Left kidney (tissue), 2 donors: ENCODE measurements around the gene CDK4. TPM values are rescaled to one million over a fixed set of nuclear protein-coding genes. Genes with fewer than 3 reads are reported as not detected.

Source experiments
- DNase-seq: peaks from one replicate; pipeline ENCODE4 v3.0.0-alpha.2; 2013
- polyA plus RNA-seq: library from polyadenylated mRNA; unstranded; fragments of 120-200 nt; gene quantifications from one replicate; pipeline ENCODE4 v1.2.1, GENCODE V29; 2013; ENCODE audit not compliant: insufficient read length

The CDK4 gene
- polyA plus RNA-seq, 1 donor = 226 TPM

DNA sequence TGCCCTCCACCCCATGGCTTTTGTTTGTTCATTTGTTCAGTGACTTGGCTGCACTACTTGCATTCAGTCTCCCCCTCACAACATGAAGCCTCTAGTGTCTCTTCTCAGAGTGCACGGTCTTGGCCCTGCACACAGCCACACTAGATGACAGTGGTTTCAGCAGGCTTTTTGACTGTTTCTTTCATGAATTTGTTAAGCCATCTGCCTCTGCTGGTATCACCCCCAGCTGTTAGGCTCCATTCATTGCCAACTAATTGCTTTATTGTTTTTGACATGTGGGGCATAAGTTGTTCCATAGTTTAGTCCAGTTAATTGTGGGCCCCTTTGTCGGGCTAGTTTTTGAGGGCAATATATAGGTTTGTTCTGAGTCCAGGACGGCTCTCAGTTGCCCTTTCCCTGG is 39.4 kb downstream of the CDK4 start:
- no peak for DNase-seq

DNA sequence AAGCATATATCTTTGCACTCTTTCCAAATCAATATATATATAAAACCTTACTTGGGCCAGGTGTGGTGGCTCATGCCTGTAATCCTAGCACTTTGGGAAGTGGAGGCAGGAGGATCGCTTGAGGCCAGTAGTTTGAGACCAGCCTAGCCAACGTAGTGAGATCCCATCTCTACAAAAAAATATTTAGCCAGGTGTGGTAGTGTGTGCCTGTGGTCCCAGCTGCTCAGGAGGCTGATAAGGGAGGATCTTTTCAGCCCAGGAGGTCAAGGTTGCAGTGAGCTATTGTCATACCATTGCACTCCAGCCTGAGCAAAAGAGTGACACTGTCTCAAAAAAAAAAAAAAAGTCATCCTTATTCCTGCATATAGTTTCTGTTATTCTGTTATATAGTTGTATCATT is 43.8 kb downstream of the CDK4 start:
- no peak for DNase-seq

DNA sequence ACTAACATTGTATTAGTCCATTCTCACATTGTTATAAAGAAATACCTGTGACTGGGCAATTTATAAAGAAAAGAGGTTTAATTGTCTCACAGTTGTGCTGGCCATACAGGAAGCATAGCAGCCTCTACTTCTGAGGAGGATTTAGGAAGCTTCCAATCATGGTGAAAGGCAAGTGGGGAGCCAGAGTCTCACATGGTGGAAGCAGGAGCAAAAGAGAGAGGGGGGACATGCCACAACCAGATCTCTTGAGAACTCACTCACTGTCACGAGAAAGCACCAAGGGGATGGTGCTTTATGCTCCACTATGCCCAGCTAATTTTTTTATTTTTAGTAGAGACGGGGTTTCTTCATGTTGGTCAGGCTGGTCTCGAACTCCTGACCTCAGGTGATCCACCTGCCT is 44.9 kb downstream of the CDK4 start:
- DNase-seq = no peak

GRCh38 chr12:57700317-57700716 is 51.8 kb downstream of the CDK4 start:
- no peak for DNase-seq

DNA sequence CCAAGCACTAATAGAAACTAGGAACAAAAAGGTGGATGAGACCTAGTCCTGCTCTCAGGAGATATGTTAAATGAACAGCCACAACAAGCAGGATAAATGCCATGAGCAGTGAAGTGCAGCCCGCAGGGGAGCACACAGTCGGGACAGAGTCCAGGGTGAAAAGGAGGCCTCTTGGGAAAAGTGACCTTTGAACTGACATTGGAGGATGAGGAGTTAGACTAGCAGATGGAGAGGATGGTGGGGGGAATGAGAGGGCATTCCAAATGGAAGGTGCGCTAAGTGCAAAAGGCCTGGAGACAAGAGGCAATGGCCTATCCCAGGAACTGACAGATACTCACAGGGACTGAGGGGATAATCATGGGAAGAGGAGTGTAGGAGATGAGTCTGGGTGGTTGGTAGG is 53.7 kb downstream of the CDK4 start:
- DNase-seq = no peak

Other genes with a start within 250 kb of the CDK4 start
- 25.4 TPM for gene DDIT3, start 231.8 kb downstream of the CDK4 start, polyA plus RNA-seq
- gene MBD6, start 229.5 kb downstream of the CDK4 start, polyA plus RNA-seq = 73.5 TPM
- 171 TPM for gene DCTN2, start 205.1 kb downstream of the CDK4 start, polyA plus RNA-seq
- gene KIF5A, start 202.3 kb downstream of the CDK4 start, polyA plus RNA-seq = 0.42 TPM
- 43.4 TPM for gene PIP4K2C, start 161.1 kb downstream of the CDK4 start, polyA plus RNA-seq
- 65.0 TPM for gene DTX3, start 147.5 kb downstream of the CDK4 start, polyA plus RNA-seq
- gene ARHGEF25, start 140.9 kb downstream of the CDK4 start, polyA plus RNA-seq = 30.5 TPM
- 0.80 TPM for gene B4GALNT1, start 119.1 kb downstream of the CDK4 start, polyA plus RNA-seq
- gene OS9, start 58.2 kb downstream of the CDK4 start, polyA plus RNA-seq = 212 TPM
- 1.2 TPM for gene AGAP2, start 13.6 kb downstream of the CDK4 start, polyA plus RNA-seq
- 103 TPM for gene TSPAN31, start 7.3 kb downstream of the CDK4 start, polyA plus RNA-seq
- gene MARCHF9, start 2.8 kb upstream of the CDK4 start, polyA plus RNA-seq = 20.0 TPM
- 2.0 TPM for gene CYP27B1, start 14.8 kb upstream of the CDK4 start, polyA plus RNA-seq
- gene METTL1, start 19.8 kb upstream of the CDK4 start, polyA plus RNA-seq = 35.6 TPM
- gene EEF1AKMT3, start 20.3 kb upstream of the CDK4 start, polyA plus RNA-seq = 13.2 TPM
- gene TSFM, start 30.5 kb upstream of the CDK4 start, polyA plus RNA-seq = 46.3 TPM
- gene AVIL, start 66.4 kb upstream of the CDK4 start, polyA plus RNA-seq = 21.7 TPM
- 251 TPM for gene CTDSP2, start 94.4 kb upstream of the CDK4 start, polyA plus RNA-seq
- 11.0 TPM for gene ATP23, start 189.3 kb upstream of the CDK4 start, polyA plus RNA-seq